Measurements from ENCODE around the gene RNF19B.

DNA sequence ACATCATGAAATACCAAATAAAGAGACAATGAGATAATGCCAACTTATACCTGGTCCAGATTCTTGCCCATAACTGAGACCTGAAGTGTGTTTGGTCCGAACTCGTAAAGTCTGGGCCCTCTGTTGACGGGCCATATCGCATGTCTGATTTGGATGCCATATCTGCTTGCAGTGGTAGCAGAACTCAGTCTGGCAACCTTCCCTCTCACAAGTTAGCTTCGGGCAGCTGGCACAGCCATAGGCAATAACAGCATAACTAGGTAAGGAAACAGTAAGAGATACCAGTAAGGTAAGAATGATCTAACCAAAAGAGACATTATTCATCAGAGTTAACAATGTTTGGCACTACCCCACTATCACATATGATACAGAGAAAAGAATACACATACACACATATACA, 15.1 kb downstream of the RNF19B start:
- TF ChIP-seq POLR2AphosphoS5 (IDR thresholded peaks at IDR 0.05; ENCODE audit: borderline replicate concordance, low read depth, low read length) = no peak
- no peak for TF ChIP-seq EZH2 (IDR thresholded peaks at IDR 0.05)
- no peak for TF ChIP-seq FOXP2 (optimal IDR thresholded peaks at IDR 0.05; ENCODE audit: control extremely low read depth, extremely low read length, insufficient read depth)

Data from SK-N-MC (cell line).